ENCODE measurements around the gene ATF7IP2. TPM values are rescaled to one million over a fixed set of nuclear protein-coding genes. Genes with fewer than 3 reads are reported as not detected.
"Not testable (repeated sequence)": the region's sequence is repeated elsewhere in the genome, so short reads cannot be mapped to it uniquely, and the experiment has no call there.

The ATF7IP2 gene
- total RNA-seq, 1 donor from 2014 or later: 50.6 TPM

DNA sequence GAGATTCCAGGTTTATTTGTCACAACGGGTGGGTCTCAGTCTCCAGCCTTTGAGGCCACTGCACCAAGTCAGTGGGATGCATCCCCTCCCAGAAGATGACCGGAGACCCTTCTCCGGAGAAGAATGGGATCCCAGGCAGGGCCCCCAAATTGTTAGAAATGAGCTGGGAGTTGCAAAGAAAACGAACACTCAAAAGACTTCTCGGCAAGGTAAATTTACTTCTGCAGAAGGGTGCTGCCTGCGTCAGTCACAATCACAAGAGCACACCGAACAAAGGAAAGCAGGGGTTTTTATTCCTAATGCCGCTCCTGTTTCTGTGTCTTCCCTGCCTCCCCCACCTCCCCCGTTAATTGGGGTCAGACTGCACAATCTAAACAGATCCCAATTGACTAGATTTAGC, 61.4 kb downstream of the ATF7IP2 start:
- intact Hi-C loops (cut with micrococcal nuclease): no loop called here

DNA sequence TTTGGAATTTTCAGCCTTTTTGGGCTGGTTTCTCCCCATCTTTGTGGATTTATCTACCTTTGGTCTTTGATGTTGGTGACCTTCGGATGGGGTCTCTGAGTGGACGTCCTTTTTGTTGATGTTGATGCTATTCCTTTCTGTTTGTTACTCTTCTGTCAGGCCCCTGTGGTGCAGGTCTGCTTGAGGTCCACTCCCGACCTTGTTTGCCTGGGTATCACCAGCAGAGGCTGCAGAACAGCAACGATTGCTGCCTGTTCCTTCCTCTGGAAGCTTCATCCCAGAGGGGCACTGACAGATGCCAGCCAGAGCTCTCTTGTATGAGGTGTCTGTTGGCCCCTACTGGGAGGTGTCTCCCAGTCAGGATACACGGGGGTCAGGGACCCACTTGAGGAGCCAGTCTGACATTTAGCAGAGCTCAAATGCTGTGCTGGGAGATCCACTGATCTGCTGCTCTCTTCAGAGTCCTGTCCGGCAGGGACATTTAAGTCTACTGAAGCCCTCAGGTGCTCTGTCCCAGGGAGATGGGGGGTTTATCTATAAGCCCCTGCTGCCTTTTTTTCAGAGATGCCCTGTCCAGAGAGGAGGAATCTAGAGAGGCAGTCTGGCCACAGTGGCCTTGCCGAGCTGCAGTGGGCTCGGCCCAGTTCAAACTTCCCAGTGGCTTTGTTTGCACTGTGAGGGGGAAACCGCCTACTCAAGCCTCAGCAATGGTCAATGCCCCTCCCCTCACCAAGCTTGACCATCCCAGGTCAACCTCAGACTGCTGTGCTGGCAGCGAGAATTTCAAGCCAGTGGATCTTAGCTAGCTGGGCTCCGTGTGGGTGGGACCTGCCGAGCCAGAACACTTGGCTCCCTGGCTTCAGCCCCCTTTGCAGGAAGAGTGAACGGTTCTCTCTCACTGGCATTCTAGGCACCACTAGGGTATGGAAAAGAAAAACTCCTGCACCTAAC, 66.6 kb downstream of the ATF7IP2 start:
- intact Hi-C loops (cut with micrococcal nuclease): not testable (repeated sequence)

DNA sequence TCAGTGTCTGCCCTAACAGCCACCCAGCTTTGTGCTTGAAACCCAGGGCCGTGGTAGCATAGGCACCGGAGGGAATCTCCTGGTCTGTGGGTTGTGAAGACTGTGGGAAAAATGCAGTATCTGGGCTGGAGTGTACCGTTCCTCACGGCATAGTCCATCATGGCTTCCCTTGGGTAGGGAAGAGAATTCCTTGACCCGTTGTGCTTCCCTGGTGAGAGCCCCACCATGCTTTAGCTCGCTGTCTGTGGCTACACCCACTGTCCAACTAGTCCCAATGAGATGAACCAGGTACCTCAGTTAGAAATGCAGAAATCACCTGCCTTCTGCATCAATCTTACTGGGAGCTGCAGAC, 67.3 kb downstream of the ATF7IP2 start:
- intact Hi-C loops (cut with micrococcal nuclease): no loop called here

DNA sequence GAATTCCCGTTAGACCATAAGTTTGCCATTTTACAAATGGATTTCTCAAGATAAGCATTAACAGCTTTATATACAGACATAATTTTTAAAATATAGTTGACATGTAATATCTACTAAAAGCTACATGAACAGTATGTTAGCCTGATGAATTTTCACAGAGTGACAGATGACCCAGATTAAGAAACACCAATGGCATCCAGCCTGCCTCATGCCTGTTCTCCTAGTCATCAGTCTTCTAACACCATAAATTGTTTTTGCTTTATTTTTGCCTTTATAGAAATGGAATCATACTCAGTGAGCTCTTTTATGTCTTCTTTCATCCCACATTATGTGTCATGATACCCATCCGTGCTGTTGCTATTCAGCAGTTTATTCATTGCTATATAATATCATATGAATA, 80.0 kb downstream of the ATF7IP2 start:
- intact Hi-C loops (cut with micrococcal nuclease): no loop called here

DNA sequence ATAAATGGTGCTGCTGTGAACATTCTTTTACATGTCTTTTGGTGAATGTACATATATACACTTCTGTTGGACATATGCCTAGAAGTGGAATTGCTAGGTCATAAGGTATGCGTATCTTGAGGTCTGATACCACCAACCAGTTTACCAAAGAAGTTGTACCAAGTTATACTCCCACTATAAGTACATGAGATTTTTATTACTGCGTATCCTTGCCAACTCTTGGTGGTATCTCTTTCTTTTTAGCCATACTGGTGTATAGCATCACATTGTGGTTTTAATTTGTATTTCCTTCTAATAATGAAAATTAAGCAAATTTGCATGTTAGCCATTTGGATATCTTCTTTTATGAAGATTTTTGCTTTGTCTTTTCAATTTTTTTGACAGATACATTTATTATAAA, 80.5 kb downstream of the ATF7IP2 start:
- intact Hi-C loops (cut with micrococcal nuclease): no loop called here

DNA sequence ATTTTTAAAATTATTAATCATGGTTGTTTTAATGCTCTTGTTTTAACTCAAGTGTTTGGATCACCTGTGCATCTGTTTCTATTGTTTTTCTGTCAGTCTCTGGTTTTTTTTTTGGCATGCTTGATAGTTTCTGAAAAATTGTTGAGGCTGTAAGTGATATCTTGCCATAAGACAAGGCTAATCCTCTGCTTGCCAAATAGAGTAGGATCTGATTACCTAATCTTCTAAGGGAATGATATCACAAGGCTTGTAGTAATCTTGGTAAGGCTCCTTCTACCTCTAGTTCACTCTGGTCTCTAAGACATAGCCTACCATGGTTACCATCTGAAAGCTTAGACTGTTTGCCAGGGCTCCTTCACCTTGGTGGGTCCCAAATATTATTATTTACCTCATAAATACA, 81.0 kb downstream of the ATF7IP2 start:
- intact Hi-C loops (cut with micrococcal nuclease): no loop called here

DNA sequence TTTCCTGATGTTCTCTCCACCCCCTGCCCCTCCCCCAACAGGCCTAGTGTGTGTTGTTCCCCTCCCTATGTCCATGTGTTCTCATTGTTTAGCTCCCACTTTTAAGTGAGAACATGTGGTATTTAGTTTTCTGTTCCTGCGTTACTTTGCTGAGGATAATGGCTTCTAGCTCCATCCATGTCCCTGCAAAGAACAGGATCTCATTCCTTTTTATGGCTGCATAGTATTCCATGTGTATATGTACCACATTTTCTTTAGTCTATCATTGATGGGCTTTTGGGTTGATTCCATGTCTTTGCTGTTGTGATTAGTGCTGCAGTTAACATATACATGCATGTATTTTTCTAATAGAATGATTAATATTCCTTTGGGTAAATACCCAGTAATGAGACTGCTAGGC, 90.8 kb downstream of the ATF7IP2 start:
- intact Hi-C loops (cut with micrococcal nuclease): not testable (repeated sequence)

DNA sequence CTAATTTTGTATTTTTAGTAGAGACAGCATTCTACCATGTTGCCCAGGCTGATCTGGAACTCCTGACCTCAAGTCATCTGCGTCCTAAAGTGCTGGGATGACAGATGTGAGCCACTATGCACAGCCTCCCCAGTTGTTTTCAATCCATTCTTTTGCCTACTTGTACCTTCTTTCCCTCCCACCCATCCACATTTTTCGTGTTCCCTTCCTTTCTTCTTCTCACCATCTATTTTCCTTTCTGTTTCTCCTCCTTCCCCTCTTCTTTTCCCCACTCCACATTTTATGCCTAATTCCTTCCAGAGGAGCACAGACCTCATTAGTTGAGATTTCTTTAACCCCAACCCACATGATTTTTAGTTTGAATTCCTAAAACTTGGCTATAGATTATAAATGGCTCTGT, 94.3 kb downstream of the ATF7IP2 start:
- intact Hi-C loops (cut with micrococcal nuclease): no loop called here

DNA sequence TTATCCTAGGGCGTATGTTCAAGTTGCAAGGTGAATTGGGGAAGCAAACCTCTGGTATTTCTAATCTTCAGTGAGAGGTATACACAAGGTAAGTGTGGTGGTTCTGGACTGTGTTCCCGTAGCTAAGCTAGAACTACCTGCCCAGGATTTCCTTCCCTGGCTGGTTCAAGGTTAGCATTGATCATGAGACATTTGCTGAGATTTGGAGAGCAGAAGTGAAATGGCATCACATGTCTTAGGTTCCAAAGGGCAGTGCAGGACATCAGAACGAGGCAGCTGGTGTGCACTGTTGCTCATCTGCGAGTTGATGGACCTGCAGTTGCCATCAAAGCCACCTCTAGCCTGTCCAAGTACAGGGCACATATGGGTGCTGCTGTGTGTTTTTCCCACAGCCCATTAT, 99.3 kb downstream of the ATF7IP2 start:
- intact Hi-C loops (cut with micrococcal nuclease): no loop called here

DNA sequence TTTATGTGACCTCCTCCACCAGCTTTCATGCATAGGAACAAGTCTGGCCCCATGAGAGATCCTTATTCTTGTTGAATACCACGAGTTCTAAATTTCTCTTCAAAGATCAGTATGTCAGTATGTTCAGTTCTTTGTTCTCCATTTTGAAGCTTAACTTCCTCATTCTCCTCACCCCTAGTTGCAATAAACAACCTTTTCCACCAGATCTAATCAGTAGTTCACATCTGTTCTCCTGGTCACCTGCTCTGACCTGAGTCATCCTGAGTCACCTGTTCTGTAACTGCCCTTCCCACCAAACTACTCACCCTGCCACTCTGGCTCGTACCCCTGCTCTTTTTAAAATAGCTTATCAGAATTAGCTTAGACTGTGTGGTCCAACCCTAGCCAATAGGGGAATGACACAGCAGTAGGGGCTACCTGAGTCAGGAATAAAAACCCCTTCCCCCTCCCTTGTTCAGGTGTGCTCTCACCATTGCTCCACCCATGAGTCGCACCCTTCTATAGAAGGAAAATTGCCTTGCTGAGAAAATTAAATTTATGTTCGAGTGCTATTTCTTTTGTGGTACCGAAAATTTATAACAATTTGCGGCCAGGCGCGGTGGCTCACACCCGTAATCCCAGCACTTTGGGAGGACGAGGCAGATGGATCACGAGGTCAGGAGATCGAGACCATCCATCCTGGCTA, 100.0 kb downstream of the ATF7IP2 start:
- intact Hi-C loops (cut with micrococcal nuclease): no loop called here

DNA sequence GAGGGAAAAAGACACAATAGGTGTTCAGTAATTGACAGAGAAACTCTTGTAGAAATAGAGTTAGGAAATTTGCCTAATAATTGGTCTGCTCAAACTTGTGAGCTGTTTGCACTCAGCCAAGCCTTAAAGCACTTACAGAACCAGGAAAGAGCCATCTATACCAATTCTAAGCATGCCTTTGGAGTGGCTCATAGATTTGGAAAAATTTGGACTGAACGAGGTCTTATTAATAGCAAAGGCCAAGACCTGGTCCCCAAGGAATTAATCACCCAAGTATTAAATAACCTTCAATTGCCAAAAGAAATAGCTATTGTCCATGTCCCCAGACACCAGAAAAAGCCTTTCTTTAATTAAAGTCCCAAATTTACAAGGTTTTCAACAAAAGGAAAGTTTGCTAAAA, 104.3 kb downstream of the ATF7IP2 start:
- intact Hi-C loops (cut with micrococcal nuclease): no loop called here

DNA sequence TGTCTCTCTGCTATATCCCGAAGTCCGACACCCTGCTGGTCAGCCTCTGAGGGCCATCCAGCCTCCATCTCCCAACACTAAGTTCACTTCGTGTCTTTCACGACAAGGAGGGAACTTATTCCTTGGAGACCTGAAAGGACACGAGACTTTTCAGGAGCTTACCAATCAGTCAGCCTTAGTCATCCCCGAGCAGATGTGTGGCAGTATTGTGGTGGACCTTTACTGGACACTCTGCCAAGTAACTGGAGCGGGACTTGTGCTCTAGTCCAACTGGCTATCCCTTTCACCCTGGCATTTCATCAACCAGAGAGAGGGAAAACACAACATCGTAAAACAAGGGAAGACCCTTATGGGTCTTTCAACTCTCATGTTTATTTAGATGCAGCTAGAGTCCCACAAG, 107.4 kb downstream of the ATF7IP2 start:
- intact Hi-C loops (cut with micrococcal nuclease): no loop called here

DNA sequence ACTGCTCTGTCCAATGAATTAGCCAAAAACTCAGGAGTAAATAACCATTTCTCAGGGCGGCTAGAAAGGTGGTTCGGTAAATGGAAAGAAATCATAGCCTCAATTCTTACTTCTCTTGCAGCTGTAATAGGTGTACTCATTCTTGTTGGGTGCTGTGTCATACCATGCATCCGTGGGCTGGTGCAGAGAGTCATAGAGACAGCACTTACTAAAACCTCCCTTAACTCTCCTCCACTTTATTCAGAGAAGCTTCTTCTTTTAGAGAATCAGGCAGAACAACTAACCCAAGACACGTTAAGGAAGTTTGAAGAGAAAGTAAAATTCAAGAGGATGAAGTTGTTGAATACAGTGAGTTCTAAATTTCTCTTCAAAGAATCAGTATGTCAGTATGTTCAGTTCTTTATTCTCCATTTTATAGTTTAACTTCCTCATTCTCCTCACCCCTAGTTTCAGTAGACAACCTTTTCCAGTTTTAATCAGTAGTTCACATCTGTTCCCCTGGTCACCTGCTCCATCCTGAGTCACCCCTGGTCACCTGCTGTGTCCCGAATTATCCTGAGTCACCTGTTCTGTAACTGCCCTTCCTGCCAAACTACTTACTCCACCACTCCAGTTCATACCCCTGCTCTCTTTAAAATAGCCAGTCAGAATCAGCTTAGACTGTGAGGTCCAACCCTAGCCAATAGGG, 108.6 kb downstream of the ATF7IP2 start:
- intact Hi-C loops (cut with micrococcal nuclease): loop anchor here (5.0 kb wide), 1 partner anchor 107 kb away; the partner anchor contains the start of gene ATF7IP2

DNA sequence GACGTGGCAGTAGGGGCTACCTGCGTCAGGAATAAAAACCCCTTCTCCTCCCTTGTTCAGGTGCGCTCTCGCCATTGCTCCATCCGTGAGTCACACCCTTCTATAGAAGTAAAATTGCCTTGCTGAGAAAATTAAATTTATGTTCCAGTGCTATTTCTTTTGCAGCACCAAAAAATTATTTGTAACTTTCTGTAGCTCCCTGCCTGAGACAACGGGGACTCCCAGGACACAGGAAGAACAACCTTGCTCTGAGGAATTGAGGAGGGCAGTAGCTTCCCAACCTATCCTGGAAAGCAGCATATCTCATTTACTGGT, 109.1 kb downstream of the ATF7IP2 start:
- intact Hi-C loops (cut with micrococcal nuclease): loop anchor here (5.0 kb wide), 1 partner anchor 108 kb away; the partner anchor contains the start of gene ATF7IP2

DNA sequence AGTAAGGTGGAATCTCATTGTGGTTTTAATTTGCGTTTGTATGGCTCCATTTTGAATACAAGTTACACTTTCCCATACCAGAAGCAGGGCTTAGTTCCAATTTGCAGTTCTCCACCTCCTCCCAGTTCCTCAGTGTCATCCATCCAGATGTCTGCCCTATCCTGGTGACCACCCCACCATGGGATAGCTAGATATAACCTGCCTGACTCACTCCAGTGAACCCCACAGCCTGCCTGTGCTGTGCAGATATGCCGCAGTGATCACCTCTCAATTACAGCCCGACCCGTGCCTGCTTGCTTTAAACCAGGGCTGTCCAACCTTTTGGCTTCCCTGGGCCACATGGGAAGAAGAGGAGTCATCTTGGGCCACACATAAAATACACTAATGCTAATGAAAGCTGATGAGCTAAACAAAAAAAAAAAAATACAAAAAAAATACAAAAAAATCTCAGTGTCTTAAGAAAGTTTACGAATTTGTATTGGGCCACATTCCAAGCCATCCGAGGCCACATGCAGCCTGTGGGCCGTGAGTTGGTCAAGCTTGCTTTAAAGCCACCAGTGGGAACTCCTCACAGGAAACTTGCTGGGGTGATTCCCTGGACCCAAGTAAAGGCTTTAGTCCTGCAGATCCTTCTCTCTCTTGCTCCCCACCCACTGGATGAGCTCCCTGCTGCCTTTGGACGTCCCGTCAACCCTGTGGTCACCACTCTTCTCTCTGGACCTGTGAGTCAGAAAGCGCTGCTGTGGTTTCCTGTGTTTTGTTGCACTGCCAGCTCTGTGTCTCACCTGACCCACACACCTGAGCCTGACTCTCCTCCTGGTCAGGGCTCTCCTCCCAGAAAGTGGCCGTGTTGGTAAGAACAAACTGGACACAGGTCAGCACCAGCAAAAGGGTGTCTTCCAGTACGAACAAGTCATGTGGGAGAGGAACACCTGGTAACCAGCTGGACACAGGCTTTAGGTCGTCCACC, 111.6 kb downstream of the ATF7IP2 start:
- intact Hi-C loops (cut with micrococcal nuclease): loop anchor here (5.0 kb wide), 1 partner anchor 110 kb away; the partner anchor contains the start of gene ATF7IP2

DNA sequence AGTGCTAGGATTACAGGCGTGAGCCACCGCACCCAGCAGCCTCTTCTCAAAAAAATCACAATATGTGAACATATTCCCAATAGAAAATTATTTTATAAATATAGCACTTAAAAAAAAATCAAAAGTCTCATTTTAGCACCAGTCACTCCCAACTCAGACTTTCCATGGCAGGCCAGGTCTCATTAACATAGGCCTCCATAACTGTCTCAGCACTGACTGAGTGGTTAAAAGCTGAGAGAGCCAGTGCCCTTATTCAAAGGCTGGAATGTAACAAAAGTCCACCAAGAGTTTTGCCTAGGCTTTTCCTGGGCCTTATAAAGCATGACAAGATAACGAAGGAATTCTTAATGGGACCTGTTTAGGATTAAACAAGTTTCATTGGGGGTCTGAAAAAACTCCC, 114.7 kb downstream of the ATF7IP2 start:
- intact Hi-C loops (cut with micrococcal nuclease): no loop called here

DNA sequence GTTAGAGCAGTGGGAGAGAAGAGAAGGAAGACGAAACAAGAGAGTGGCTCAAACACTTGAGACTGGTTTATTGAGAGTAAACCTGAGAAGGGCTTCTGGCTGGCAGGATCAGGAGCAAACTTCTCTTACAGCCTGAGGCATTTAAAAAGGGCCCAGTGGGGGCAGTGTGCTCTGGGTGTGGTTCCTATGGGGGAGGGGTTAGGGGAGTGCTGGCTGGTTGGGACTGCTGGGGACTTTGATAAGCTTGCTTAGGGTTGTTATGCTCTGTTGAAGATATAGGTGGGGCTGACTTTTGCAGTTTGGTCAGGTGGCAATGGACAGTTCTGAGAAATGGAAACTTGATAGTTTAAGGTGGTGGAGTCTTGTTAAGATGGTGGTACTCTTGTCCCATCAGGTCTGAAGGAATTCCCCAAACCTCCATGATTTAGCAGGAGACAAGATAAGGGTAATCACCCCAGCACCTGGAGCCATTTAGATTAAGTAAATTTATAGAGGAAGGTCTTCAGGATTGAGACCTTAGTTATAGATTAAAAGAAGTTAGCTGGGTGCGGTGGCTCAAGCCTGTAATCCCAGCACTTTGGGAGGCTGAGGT, 115.3 kb downstream of the ATF7IP2 start:
- intact Hi-C loops (cut with micrococcal nuclease): no loop called here

DNA sequence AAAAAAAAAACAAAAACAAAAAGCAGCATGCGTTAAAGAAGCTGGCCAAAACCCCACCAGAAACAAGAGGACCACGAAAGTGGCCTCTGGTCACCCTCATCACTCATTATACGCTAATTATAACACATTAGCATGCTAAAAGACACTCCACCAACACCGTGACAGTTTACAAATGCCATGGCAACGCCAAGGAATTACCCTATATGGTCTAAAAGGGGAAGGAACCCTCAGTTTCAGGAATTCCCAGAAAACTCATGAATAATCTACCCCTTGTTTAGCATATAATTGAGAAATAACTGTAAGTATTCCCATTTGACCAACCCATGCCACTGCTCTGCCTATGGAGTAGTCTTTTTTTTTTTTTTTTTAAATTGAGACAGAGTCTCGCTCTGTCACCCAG, 116.9 kb downstream of the ATF7IP2 start:
- intact Hi-C loops (cut with micrococcal nuclease): no loop called here

DNA sequence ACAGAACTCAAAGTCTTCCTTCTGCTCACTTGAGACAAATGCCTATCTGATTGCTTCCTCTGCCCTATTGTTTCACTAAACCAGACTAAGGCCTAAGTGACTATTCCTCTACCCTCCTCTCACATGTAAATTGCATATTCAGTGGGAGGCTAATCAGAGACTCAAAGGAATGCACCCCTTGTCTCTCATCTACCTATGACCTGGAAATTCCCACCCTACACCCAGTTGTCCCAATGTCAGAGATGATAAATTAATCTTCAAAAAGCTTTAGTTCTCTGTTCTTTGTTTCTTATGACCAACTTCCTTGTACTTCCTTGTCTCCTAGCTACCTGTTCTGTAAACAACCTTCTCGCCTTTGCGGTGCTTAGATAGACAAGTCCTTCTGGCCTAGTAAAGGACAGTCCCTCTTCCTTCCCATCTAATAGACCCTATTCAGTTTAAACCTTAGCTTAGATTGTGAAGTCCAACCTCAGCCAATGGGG, 118.6 kb downstream of the ATF7IP2 start:
- intact Hi-C loops (cut with micrococcal nuclease): no loop called here

DNA sequence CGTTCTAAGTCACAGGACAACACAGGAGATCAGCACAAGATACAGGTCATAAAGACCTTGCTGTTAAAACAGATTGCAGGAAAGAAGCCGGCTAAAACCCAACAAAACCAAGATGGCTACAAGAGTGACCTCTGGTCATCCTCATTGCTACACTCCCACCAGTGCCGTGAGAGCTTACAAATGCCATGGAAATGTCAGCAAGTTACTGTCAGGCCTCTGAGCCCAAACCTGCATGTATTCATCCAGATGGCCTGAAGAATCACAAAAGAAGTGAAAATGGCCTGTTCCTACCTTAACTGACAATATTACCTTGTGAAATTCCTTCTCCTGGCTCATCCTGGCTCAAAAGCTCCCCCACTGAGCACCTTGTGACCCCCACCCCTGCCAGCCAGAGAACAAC, 119.4 kb downstream of the ATF7IP2 start:
- intact Hi-C loops (cut with micrococcal nuclease): loop anchor here (5.0 kb wide), 1 partner anchor 367 kb away; no protein-coding TSS in a partner anchor
